Measurements from ENCODE around the gene AIRE. TPM values are rescaled to one million over a fixed set of nuclear protein-coding genes. Genes with fewer than 3 reads are reported as not detected.

Gene AIRE
- total RNA-seq, 1 experiment from 2014 or later, result 0.17 TPM

DNA sequence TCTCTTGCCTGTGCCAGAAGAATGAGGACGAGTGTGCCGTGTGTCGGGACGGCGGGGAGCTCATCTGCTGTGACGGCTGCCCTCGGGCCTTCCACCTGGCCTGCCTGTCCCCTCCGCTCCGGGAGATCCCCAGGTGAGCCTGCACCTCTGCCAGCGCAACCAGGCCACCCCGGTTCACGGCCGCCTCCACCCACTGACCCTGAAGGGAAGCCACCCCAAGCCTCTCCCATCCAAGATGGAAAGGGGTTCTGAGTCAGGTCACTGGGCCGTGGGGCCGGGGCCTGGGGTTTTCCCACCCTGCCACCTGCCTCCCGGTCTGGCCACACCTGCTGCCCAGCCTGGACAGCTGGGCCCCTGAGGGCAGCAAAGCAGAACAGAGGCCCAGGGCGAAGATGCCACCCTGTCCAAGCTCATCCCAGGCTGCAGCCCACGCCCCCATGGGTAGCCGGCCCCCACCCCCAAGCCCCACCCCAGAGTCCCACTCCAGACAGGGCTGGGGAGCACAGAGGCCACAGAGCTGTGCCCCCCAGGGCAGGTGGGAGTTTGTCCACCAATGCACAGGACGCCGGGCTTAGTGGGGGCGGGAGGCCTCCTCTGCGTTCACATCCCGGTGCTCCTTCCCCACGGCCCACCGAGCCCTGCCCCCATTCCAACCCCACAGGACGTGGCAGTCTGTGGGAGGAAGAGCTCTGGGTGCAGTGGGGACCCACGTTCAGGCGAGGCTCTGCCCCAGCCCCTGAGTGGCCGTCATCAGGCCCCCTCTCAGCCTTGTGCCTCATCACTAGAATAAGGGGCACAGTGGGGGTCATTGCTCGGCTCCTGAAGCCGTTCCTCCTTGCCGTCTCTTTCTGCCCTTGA lies 5.6 kb downstream of the AIRE start:
- no CpG with 5 or more reads among the region's 33 CpGs for WGBS (ENCODE audit: extremely low coverage, insufficient read length, low lambda C conversion rate)
- no peak overlapping the region for H3K27ac ChIP-seq (ENCODE audit: insufficient read length, low read depth, low read length)
- H2BK15ac ChIP-seq (ENCODE audit: low read depth, low read length), result no peak overlapping the region
- H2BK5ac ChIP-seq (ENCODE audit: insufficient read length, low read length), result no peak overlapping the region
- no peak overlapping the region for H3K18ac ChIP-seq (ENCODE audit: insufficient read length, low read depth, low read length)
- H3K4me1 ChIP-seq (ENCODE audit: insufficient read depth, low read length), result no peaks in the 10 kb centered on the region
- DNase-seq, result no peak
- Mint-ChIP-seq H3K36me3 (ENCODE audit: insufficient read depth in 1 of 3, low read depth in 3 of 3) (no peaks in the 10 kb centered on the region), H3K27ac (no peak overlapping the region), H3K9me3 (no peaks in the 10 kb centered on the region), H3K27me3 (ENCODE audit: low read depth) (peaks cover 2% of the 10 kb centered on the region), H3K4me1 (peaks cover 0 to 5% of the 10 kb centered on the region in 2 experiments; a peak in 1 of 4 replicates), H3K4me3 (no peak overlapping the region)
- H3K23ac ChIP-seq (ENCODE audit: insufficient read length, low read depth, low read length), result no peak overlapping the region
- no peaks in the 10 kb centered on the region for H4K20me1 ChIP-seq (ENCODE audit: control insufficient read depth, insufficient read depth, insufficient read length)
- H3K79me1 ChIP-seq (ENCODE audit: insufficient read depth, low read depth, low read length, poor library complexity, severe bottlenecking), result no peaks in the 10 kb centered on the region
- H2BK12ac ChIP-seq (ENCODE audit: insufficient read length, low read depth, low read length), result no peak overlapping the region
- TF ChIP-seq, protein P1, sequence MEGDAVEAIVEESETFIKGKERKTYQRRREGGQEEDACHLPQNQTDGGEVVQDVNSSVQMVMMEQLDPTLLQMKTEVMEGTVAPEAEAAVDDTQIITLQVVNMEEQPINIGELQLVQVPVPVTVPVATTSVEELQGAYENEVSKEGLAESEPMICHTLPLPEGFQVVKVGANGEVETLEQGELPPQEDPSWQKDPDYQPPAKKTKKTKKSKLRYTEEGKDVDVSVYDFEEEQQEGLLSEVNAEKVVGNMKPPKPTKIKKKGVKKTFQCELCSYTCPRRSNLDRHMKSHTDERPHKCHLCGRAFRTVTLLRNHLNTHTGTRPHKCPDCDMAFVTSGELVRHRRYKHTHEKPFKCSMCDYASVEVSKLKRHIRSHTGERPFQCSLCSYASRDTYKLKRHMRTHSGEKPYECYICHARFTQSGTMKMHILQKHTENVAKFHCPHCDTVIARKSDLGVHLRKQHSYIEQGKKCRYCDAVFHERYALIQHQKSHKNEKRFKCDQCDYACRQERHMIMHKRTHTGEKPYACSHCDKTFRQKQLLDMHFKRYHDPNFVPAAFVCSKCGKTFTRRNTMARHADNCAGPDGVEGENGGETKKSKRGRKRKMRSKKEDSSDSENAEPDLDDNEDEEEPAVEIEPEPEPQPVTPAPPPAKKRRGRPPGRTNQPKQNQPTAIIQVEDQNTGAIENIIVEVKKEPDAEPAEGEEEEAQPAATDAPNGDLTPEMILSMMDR (conservative IDR thresholded peaks at IDR 0.05), result no peak
- H4K91ac ChIP-seq (ENCODE audit: insufficient read length, low read depth, low read length), result no peak overlapping the region
- no peak overlapping the region for H2AFZ ChIP-seq (ENCODE audit: low read length)
- no peak overlapping the region for H2BK120ac ChIP-seq (ENCODE audit: low read depth, low read length, poor library complexity, severe bottlenecking)
- H3K4ac ChIP-seq (ENCODE audit: low read depth, low read length), result no peak overlapping the region
- H3K79me2 ChIP-seq (ENCODE audit: insufficient read depth, low read length), result no peaks in the 10 kb centered on the region
- no peak overlapping the region for H3K4me2 ChIP-seq (ENCODE audit: insufficient read depth, insufficient read length, low read length)
- H3K14ac ChIP-seq (ENCODE audit: insufficient read depth, low read length), result no peak overlapping the region
- no peak overlapping the region for H4K8ac ChIP-seq (replicated peaks; ENCODE audit: insufficient read length, low read depth, low read length)
- no peak overlapping the region for H4K5ac ChIP-seq (ENCODE audit: insufficient read length, low read depth, low read length)
- no peak overlapping the region for H2BK20ac ChIP-seq (ENCODE audit: low read depth, low read length, poor library complexity, severe bottlenecking)
- H3K56ac ChIP-seq (ENCODE audit: insufficient read length, low read depth, low read length), result no peak overlapping the region
- no peak overlapping the region for H2AK5ac ChIP-seq (ENCODE audit: insufficient read length, low read length)
- H3K23me2 ChIP-seq (ENCODE audit: insufficient read length, low read depth, low read length, poor library complexity, severe bottlenecking), result no peaks in the 10 kb centered on the region
- H3T11ph ChIP-seq (ENCODE audit: low read length), result no peak overlapping the region
- H3K9ac ChIP-seq (ENCODE audit: extremely low read depth, insufficient read length, low read length), result no peak overlapping the region
- H3K27me3 ChIP-seq (ENCODE audit: insufficient read depth, low read length), result no peaks in the 10 kb centered on the region
- no peaks in the 10 kb centered on the region for H3K9me3 ChIP-seq (ENCODE audit: control insufficient read depth, low read depth, low read length)
